HEK293T (cell line): Measurements from ENCODE around the gene RAD50.

Source experiments
- ARNT ChIP-seq: fragments of 450-650 bp; IDR thresholded peaks from 2 replicates; pipeline ENCODE4 v1.6.1; 2017; ENCODE audit warnings: mild to moderate bottlenecking
- HDGF ChIP-seq: fragments of 450-650 bp; IDR thresholded peaks from 2 replicates; pipeline ENCODE4 v1.6.1; 2017; ENCODE audit warnings: antibody characterized with exemption, borderline replicate concordance
- L3MBTL2 ChIP-seq: fragments of 450-650 bp; conservative IDR thresholded peaks from 2 replicates; pipeline ENCODE4 v1.6.1; 2016; ENCODE audit warnings: mild to moderate bottlenecking
- ZNF384 ChIP-seq: fragments of 450-650 bp; IDR thresholded peaks from 2 replicates; pipeline ENCODE4 v1.6.1; 2016
- TF ChIP-seq, protein P1 (sequence below): fragments of 450-650 bp; IDR thresholded peaks from 2 replicates; pipeline ENCODE4 v1.6.1; 2016

DNA sequence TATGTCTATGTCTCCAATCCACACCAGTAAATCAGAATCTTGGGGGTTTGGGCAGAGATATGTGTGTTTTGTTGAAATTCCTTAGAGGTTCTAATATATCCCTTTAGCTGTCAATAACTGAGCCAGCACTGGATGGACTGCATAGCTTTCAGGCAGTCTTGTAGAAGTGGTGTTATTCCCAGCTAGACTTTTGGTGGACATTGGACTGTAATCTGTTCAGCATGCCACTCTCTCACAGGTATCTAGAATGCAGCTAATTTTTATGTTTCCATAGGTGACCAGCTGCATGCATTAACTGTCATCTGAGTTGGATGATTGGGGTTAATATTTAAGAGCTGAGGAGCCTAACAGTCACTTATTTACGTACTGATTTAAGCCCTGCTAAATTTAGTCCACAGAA, 56.1 kb downstream of the RAD50 start:
- no peak for TF ChIP-seq HDGF
- no peak for TF ChIP-seq ARNT
- no peak for TF ChIP-seq ZNF384
- no peak for TF ChIP-seq L3MBTL2
- TF ChIP-seq, protein P1, sequence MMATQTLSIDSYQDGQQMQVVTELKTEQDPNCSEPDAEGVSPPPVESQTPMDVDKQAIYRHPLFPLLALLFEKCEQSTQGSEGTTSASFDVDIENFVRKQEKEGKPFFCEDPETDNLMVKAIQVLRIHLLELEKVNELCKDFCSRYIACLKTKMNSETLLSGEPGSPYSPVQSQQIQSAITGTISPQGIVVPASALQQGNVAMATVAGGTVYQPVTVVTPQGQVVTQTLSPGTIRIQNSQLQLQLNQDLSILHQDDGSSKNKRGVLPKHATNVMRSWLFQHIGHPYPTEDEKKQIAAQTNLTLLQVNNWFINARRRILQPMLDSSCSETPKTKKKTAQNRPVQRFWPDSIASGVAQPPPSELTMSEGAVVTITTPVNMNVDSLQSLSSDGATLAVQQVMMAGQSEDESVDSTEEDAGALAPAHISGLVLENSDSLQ, result no peak
